ENCODE data around the gene PEX11G.

DNA sequence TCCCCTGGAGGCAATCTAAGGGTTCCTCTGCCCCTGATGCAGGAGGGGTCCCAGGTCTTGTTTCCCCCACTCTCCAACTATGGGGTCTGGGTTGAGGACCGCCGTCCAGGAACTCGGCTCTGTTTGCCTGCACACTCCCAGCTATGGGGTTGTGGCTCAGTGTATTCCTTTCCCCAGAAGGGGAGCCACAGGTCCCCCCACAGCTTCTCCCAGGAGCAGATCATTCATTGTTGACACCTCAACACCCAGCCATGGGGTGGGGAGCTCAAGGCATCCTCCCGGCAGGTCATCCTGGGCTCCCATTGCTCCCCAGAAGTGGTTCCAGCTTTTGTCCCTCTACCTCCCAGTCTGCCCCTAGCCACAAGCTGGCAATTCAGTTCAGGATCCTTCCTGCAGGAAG is 28.0 kb upstream of the PEX11G start:
- TF ChIP-seq, protein P1, sequence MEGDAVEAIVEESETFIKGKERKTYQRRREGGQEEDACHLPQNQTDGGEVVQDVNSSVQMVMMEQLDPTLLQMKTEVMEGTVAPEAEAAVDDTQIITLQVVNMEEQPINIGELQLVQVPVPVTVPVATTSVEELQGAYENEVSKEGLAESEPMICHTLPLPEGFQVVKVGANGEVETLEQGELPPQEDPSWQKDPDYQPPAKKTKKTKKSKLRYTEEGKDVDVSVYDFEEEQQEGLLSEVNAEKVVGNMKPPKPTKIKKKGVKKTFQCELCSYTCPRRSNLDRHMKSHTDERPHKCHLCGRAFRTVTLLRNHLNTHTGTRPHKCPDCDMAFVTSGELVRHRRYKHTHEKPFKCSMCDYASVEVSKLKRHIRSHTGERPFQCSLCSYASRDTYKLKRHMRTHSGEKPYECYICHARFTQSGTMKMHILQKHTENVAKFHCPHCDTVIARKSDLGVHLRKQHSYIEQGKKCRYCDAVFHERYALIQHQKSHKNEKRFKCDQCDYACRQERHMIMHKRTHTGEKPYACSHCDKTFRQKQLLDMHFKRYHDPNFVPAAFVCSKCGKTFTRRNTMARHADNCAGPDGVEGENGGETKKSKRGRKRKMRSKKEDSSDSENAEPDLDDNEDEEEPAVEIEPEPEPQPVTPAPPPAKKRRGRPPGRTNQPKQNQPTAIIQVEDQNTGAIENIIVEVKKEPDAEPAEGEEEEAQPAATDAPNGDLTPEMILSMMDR (conservative IDR thresholded peaks at IDR 0.05; ENCODE audit: low read depth in 2 of 2), result no peak
- TF ChIP-seq POLR2AphosphoS5 (IDR thresholded peaks at IDR 0.05; ENCODE audit: low read depth) (no peak), EZH2phosphoT487 (IDR thresholded peaks at IDR 0.05; ENCODE audit: unreplicated experiment) (no peak), EZH2 (IDR thresholded peaks at IDR 0.05; ENCODE audit: low read depth, unreplicated experiment) (no peak)
- TF ChIP-seq, protein P2, sequence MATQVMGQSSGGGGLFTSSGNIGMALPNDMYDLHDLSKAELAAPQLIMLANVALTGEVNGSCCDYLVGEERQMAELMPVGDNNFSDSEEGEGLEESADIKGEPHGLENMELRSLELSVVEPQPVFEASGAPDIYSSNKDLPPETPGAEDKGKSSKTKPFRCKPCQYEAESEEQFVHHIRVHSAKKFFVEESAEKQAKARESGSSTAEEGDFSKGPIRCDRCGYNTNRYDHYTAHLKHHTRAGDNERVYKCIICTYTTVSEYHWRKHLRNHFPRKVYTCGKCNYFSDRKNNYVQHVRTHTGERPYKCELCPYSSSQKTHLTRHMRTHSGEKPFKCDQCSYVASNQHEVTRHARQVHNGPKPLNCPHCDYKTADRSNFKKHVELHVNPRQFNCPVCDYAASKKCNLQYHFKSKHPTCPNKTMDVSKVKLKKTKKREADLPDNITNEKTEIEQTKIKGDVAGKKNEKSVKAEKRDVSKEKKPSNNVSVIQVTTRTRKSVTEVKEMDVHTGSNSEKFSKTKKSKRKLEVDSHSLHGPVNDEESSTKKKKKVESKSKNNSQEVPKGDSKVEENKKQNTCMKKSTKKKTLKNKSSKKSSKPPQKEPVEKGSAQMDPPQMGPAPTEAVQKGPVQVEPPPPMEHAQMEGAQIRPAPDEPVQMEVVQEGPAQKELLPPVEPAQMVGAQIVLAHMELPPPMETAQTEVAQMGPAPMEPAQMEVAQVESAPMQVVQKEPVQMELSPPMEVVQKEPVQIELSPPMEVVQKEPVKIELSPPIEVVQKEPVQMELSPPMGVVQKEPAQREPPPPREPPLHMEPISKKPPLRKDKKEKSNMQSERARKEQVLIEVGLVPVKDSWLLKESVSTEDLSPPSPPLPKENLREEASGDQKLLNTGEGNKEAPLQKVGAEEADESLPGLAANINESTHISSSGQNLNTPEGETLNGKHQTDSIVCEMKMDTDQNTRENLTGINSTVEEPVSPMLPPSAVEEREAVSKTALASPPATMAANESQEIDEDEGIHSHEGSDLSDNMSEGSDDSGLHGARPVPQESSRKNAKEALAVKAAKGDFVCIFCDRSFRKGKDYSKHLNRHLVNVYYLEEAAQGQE (IDR thresholded peaks at IDR 0.05; ENCODE audit: unreplicated experiment), result no peak

Measured in GM23338 (cell line).